GM23248 (cell line): ENCODE data around the gene DIP2C. TPM values are rescaled to one million over a fixed set of nuclear protein-coding genes. Genes with fewer than 3 reads are reported as not detected.
A peak's percentile ranks its signal among the peaks of the same experiment; 100 is the strongest.

Experiments used
- DNase-seq: peaks from one replicate; pipeline ENCODE4 v3.0.0-alpha.2; 2015
- H2AFZ ChIP-seq: fragments of 200-600 bp; sonication (generic); 2 replicates; pipeline ENCODE4 v1.6.1; 2016; ENCODE audit warnings: antibody characterized with exemption
- H3F3A ChIP-seq: fragments of 200-600 bp; sonication (generic); 2 replicates; pipeline ENCODE4 v1.6.1; 2016; ENCODE audit warnings: mild to moderate bottlenecking, antibody characterized with exemption, mixed run types; ENCODE audit not compliant: insufficient read depth
- H3K27ac ChIP-seq: fragments of 200-600 bp; sonication (generic); 2 replicates; pipeline ENCODE4 v1.5.1; 2016; ENCODE audit warnings: mild to moderate bottlenecking
- H3K27me3 ChIP-seq: fragments of 200-600 bp; sonication (generic); replicated peaks from 2 replicates; pipeline ENCODE4 v1.6.1; 2016; ENCODE audit warnings: mild to moderate bottlenecking; ENCODE audit not compliant: insufficient read depth
- H3K36me3 ChIP-seq: fragments of 200-600 bp; sonication (generic); 2 replicates; pipeline ENCODE4 v1.6.1; 2016; ENCODE audit warnings: low read depth, mild to moderate bottlenecking
- H3K4me1 ChIP-seq: fragments of 200-600 bp; sonication (generic); 2 replicates; pipeline ENCODE4 v1.6.1; 2016; ENCODE audit warnings: mild to moderate bottlenecking; ENCODE audit not compliant: insufficient read depth
- H3K4me2 ChIP-seq: fragments of 200-600 bp; sonication (generic); one replicate; pipeline ENCODE4 v1.6.1; 2016; ENCODE audit warnings: mild to moderate bottlenecking; ENCODE audit not compliant: unreplicated experiment
- H3K4me3 ChIP-seq: fragments of 200-600 bp; sonication (generic); 2 replicates; pipeline ENCODE4 v1.5.1; 2016; ENCODE audit warnings: mild to moderate bottlenecking
- H3K79me2 ChIP-seq: fragments of 200-600 bp; sonication (generic); 2 replicates; pipeline ENCODE4 v1.6.1; 2016; ENCODE audit warnings: mild to moderate bottlenecking; ENCODE audit not compliant: insufficient read depth
- H3K9ac ChIP-seq: fragments of 200-600 bp; sonication (generic); 2 replicates; pipeline ENCODE4 v1.6.1; 2016; ENCODE audit warnings: mild to moderate bottlenecking
- H3K9me2 ChIP-seq: fragments of 200-600 bp; sonication (generic); 2 replicates; pipeline ENCODE4 v1.6.1; 2016; ENCODE audit warnings: mixed run types, mild to moderate bottlenecking, moderate library complexity; ENCODE audit not compliant: insufficient read depth
- H3K9me3 ChIP-seq: fragments of 200-600 bp; sonication (generic); one replicate; pipeline ENCODE4 v1.6.1; 2017; ENCODE audit warnings: low read depth
- H4K20me1 ChIP-seq: fragments of 200-600 bp; sonication (generic); 2 replicates; pipeline ENCODE4 v1.6.0; 2016; ENCODE audit not compliant: insufficient read depth
- EZH2 ChIP-seq: fragments of 200-600 bp; sonication (generic); IDR thresholded peaks from 2 replicates; pipeline ENCODE4 v1.6.1; 2018; ENCODE audit warnings: antibody characterized with exemption, mild to moderate bottlenecking; ENCODE audit not compliant: insufficient read depth, poor library complexity, severe bottlenecking
- EZH2phosphoT487 ChIP-seq: fragments of 200-600 bp; sonication (generic); IDR thresholded peaks from 2 replicates; pipeline ENCODE4 v1.6.1; 2018; ENCODE audit warnings: antibody characterized with exemption, moderate library complexity, mild to moderate bottlenecking, low read depth; ENCODE audit not compliant: insufficient read depth
- WGBS, 2 experiments: methylation state at CpG; one replicate each; pipeline ENCODE4 v1.1.6; 2015 to 2017; ENCODE audit warnings: low lambda C conversion rate in 2 of 2, low coverage in 1 of 2; ENCODE audit errors: missing lambda C conversion rate in 2 of 2; 5-methylcytosine and 5-hydroxymethylcytosine counted together
- in situ Hi-C: fragments of 300-500 bp; cut with MboI; formaldehyde crosslinking; loops from 2 replicates; pipeline ENCODE4 v1.15.0; 2020
- polyA plus RNA-seq: library from polyadenylated mRNA; unstranded; fragments of >200 nt; fragmentation: Nextera tagmentation; extraction: Ambion mirVana; gene quantifications from 2 replicates; pipeline ENCODE4 v1.2.1, GENCODE V29; 2016
- total RNA-seq: library from RNA; depleted of rRNA; stranded (reverse); fragments of >200 nt; shearing (Covaris generic); gene quantifications from 2 replicates; pipeline ENCODE4 v1.2.3, GENCODE V29; 2014

Gene DIP2C
- total and polyA plus RNA-seq, 2 experiments from 2014 or later, result 12.0 to 13.1 TPM

- no peak for DNase-seq
- H2AFZ ChIP-seq, result no peak overlapping the region
- no peak for TF ChIP-seq EZH2
- no peak for TF ChIP-seq EZH2phosphoT487
- H3K9me2 ChIP-seq, result no peaks in the 10 kb centered on the region
- peaks cover 17% of the 10 kb centered on the region for H3F3A ChIP-seq
- in situ Hi-C loops, result no loop called here
- no peak overlapping the region for H3K4me3 ChIP-seq
- H3K9me3 ChIP-seq, result no peaks in the 10 kb centered on the region
- H3K79me2 ChIP-seq, result no peaks in the 10 kb centered on the region
- no peaks in the 10 kb centered on the region for H4K20me1 ChIP-seq
- no peak overlapping the region for H3K27ac ChIP-seq
- H3K36me3 ChIP-seq, result peaks cover 21% of the 10 kb centered on the region
- 97 to 98% methylated on average over 13 of the region's 13 CpGs for WGBS, 2 experiments
- peaks cover 9% of the 10 kb centered on the region for H3K4me1 ChIP-seq
- H3K4me2 ChIP-seq, result no peak overlapping the region
- H3K27me3 ChIP-seq, result no peaks in the 10 kb centered on the region
- H3K9ac ChIP-seq, result no peak overlapping the region
Measured at GRCh38 chr10:406976-407375, 282.5 kb downstream of the DIP2C start.

- H3F3A ChIP-seq, result peaks cover 17% of the 10 kb centered on the region
- WGBS, 2 experiments, result 88% methylated on average over 12 of the region's 12 CpGs
- H3K4me2 ChIP-seq, result no peak overlapping the region
- H3K27me3 ChIP-seq, result no peaks in the 10 kb centered on the region
- H2AFZ ChIP-seq, result no peak overlapping the region
- no peak overlapping the region for H3K27ac ChIP-seq
- H3K4me1 ChIP-seq, result peaks cover 9% of the 10 kb centered on the region
- no peaks in the 10 kb centered on the region for H3K79me2 ChIP-seq
- no peak overlapping the region for H3K9ac ChIP-seq
- no peak overlapping the region for H3K4me3 ChIP-seq
- H3K36me3 ChIP-seq, result peaks cover 17% of the 10 kb centered on the region
- no peaks in the 10 kb centered on the region for H4K20me1 ChIP-seq
- no peaks in the 10 kb centered on the region for H3K9me3 ChIP-seq
- TF ChIP-seq EZH2 (no peak), EZH2phosphoT487 (no peak)
- no peak for DNase-seq
- no peaks in the 10 kb centered on the region for H3K9me2 ChIP-seq
- in situ Hi-C loops, result no loop called here
Measured at GRCh38 chr10:405648-406047, 283.8 kb downstream of the DIP2C start.

GRCh38 chr10:404991-405390, 284.5 kb downstream of the DIP2C start:
- no peaks in the 10 kb centered on the region for H3K9me2 ChIP-seq
- H3F3A ChIP-seq, result peaks cover 17% of the 10 kb centered on the region
- in situ Hi-C loops, result no loop called here
- H3K9me3 ChIP-seq, result no peaks in the 10 kb centered on the region
- no peaks in the 10 kb centered on the region for H3K27me3 ChIP-seq
- WGBS, 2 experiments, result 94 to 96% methylated on average over 9 of the region's 9 CpGs
- no peaks in the 10 kb centered on the region for H3K79me2 ChIP-seq
- no peak overlapping the region for H3K4me2 ChIP-seq
- H4K20me1 ChIP-seq, result no peaks in the 10 kb centered on the region
- peak overlapping the region; percentile 20 for H3K27ac ChIP-seq
- peaks cover 9% of the 10 kb centered on the region for H3K4me1 ChIP-seq
- no peak overlapping the region for H3K4me3 ChIP-seq
- H2AFZ ChIP-seq, result no peak overlapping the region
- DNase-seq, result no peak
- peaks cover 12% of the 10 kb centered on the region for H3K36me3 ChIP-seq
- TF ChIP-seq EZH2 (no peak), EZH2phosphoT487 (no peak)
- H3K9ac ChIP-seq, result no peak overlapping the region

GRCh38 chr10:404346-404745, 285.1 kb downstream of the DIP2C start:
- Histone ChIP-seq H4K20me1 (no peaks in the 10 kb centered on the region), H3K27ac (peak overlapping the region; percentile 20)
- WGBS, 2 experiments, result 50 to 53% methylated on average over 4 of the region's 4 CpGs

GRCh38 chr10:398954-399353, 290.5 kb downstream of the DIP2C start:
- no peaks in the 10 kb centered on the region for H3K9me2 ChIP-seq
- no peaks in the 10 kb centered on the region for H3K9me3 ChIP-seq
- H3K4me3 ChIP-seq, result no peak overlapping the region
- no peak overlapping the region for H3K27ac ChIP-seq
- H3K9ac ChIP-seq, result no peak overlapping the region
- no peaks in the 10 kb centered on the region for H3K36me3 ChIP-seq
- DNase-seq, result no peak
- H3K4me1 ChIP-seq, result no peaks in the 10 kb centered on the region
- H2AFZ ChIP-seq, result no peak overlapping the region
- TF ChIP-seq EZH2 (no peak), EZH2phosphoT487 (no peak)
- H4K20me1 ChIP-seq, result no peaks in the 10 kb centered on the region
- WGBS, 2 experiments, result 87 to 89% methylated on average over 22 of the region's 22 CpGs
- H3K27me3 ChIP-seq, result no peaks in the 10 kb centered on the region
- H3K79me2 ChIP-seq, result no peaks in the 10 kb centered on the region
- in situ Hi-C loops, result no loop called here
- H3F3A ChIP-seq, result 0 out of 2 replicates have a peak, but pooled peaks cover under 1% of the 10 kb centered on the region
- H3K4me2 ChIP-seq, result no peak overlapping the region

More at GRCh38 chr10:404346-404745, 285.1 kb downstream of the DIP2C start:
- peak; percentile 70 for DNase-seq
- TF ChIP-seq EZH2 (no peak), EZH2phosphoT487 (no peak)
- Histone ChIP-seq H3K4me2 (no peak overlapping the region), H3K36me3 (peaks cover 11% of the 10 kb centered on the region), H3K9me2 (no peaks in the 10 kb centered on the region), H3K9ac (no peak overlapping the region), H3K27me3 (no peaks in the 10 kb centered on the region), H3F3A (peaks cover 17% of the 10 kb centered on the region), H3K9me3 (no peaks in the 10 kb centered on the region), H2AFZ (no peak overlapping the region), H3K4me3 (no peak overlapping the region), H3K4me1 (peaks cover 9% of the 10 kb centered on the region), H3K79me2 (no peaks in the 10 kb centered on the region)
- in situ Hi-C loops, result no loop called here
